Measurements from ENCODE around the gene DAAM2.

DNA sequence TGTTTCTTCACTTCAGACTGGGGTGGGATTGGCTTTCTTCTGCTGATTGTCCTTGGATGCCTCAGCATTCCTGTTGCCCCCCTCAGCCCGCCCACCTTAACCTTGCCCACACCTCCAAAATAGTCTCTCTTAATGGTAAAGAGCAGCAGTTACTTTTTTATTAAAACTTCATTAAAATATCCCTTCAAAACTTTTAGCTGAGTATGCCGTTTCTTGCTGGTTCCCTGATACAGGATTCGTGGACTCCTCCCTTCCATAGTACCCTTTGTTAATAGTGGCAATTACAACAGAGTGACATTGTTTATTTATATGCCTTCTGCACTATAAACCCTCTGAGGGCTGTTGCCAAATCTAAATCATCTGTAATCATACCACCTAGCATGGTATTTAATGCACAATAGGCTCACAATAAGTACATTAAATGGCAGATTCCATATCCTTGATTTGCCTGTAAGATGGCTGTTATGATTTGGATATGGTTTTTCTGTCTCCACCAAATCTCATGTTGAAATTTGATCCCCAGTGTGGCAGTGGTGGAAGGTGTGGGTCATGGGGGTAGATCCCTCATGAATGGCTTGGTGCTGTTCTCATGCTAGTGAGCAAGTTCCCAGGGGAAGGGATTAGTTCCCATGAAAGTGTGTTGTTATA, 145.6 kb downstream of the DAAM2 start:
- no peak for TF ChIP-seq TARDBP (IDR thresholded peaks at IDR 0.05)
- TF ChIP-seq NFRKB (IDR thresholded peaks at IDR 0.05), result no peak
- no peak for TF ChIP-seq FOXA1 (IDR thresholded peaks at IDR 0.05)
- TF ChIP-seq FOXM1 (IDR thresholded peaks at IDR 0.05; ENCODE audit: borderline replicate concordance), result no peak
- TF ChIP-seq, protein P1, sequence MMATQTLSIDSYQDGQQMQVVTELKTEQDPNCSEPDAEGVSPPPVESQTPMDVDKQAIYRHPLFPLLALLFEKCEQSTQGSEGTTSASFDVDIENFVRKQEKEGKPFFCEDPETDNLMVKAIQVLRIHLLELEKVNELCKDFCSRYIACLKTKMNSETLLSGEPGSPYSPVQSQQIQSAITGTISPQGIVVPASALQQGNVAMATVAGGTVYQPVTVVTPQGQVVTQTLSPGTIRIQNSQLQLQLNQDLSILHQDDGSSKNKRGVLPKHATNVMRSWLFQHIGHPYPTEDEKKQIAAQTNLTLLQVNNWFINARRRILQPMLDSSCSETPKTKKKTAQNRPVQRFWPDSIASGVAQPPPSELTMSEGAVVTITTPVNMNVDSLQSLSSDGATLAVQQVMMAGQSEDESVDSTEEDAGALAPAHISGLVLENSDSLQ (IDR thresholded peaks at IDR 0.05), result no peak
- TF ChIP-seq BHLHE40 (IDR thresholded peaks at IDR 0.05; ENCODE audit: borderline replicate concordance), result no peak
- no peak for TF ChIP-seq HDGF (IDR thresholded peaks at IDR 0.05; ENCODE audit: borderline replicate concordance)
